Urothelium cell line (cell line): ENCODE results near the gene GRN.
"Not testable (repeated sequence)": the region's sequence is repeated elsewhere in the genome, so short reads cannot be mapped to it uniquely, and the experiment has no call there.

Experiments
- DNase-seq: peaks from one replicate; pipeline ENCODE4 v3.0.0; 2011; ENCODE audit warnings: low spot score, mixed read lengths
- FAIRE-seq: peaks from 2 replicates; lab custom pipeline; 2011; peaks lifted over from hg19 to GRCh38; lab: Jason Lieb, UNC

Gene GRN

DNA sequence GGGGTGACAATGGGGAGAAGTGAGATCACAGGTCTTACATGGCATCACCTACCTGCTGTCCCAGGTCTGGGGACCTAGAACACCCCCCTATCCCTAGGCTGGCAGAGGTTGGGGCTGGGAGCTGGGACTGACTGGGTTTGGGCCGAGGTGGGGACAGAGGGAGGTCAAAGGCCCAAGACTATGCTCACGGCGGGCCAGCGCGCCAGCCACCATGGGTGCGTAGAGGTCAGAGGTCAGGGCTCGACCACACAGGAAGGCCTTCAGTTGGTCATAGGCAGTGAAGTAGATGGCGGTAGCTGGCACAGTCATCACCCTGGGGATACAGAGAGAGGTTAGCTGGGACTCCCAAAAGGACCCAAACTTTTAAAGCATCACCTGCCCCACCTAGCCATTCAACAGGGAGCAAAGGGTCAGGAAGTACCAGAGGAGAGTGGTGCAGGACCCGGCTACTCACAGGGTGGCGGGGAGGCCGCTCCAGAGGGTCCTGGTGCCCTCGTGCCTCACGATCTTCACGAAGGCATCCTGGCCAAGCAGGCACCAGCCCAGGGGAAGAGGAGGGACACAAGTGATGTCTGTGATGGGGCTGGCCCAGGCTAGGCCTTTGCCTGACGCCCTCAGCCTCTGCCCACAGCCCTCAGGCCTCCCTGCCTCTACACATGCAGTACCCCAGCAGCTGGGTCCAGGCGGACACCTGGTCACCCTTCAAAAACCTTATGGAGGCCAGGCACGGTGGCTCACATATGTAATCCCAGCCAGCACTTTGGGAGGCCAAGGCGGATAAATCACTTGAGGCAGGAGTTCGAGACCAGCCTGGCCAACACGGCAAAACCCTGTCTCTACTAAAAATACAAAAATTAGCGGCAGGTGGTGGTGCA is 23.6 kb upstream of the GRN start:
- FAIRE-seq (no peak), DNase-seq (no peak)

DNA sequence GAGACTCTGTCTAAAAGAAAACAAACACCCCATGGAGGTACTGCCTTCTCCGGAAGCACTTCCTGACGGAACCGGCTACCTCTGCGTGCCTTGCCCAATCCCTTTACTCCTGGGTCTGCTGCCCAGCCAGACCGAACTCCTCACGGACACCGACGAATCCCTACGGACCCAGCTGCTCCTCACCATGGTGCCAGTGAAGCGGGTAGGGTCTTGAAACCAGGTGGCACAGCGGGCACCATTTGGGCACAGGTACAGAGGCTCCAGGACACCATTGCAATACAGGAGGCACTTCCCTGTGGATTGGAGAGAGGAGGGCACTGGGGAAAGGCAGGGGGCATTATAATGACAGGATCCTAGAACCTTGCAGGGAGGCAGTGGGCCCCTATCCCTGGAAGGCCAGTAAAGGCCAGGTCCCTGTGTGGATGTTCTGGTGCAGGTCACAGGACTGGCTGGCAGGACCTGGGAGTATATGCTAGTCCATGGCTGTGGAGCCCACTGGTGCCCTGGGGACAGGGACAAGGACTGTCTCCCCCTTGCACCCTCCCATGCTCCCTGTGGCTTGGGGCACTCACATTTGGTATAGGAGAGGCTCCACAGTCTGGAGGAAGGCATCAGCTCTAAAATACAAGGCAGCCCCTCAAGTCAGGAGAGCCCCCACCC is 22.7 kb upstream of the GRN start:
- FAIRE-seq, result no peak
- no peak for DNase-seq

DNA sequence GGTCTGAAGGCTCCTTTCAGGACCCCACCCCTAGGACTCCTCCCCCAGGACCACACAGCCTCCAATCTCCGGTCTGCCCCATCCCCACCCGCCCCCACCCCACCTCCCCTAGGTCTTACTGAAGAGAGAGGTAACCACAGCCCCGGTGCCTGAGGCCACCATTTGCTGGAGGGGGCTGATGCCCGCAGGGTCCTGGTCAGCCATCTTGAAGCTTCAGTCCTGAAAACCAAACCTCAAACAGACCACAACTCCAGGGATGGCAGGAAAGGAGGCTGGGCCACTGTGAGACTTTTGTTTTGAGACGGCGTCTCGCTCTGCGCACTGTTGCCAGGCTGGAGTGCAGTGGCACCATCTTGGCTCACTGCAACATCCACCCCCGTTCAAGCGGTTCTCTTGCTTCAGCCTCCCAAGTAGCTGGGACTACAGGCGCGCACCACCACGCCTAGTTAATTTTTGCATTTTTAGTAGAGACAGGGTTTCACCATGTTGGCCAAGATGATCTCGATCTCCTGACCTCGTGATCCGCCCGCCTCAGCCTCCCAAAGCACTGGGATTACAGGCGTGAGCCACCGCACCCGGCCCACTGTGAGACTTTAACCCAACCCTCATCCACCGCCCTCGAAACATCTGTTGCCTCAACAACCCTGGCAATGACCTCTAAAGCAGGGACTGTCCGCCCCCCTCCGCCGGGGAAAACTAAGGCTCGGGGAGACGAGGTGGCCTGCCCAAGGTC is 21.6 kb upstream of the GRN start:
- no peak for DNase-seq
- no peak for FAIRE-seq

DNA sequence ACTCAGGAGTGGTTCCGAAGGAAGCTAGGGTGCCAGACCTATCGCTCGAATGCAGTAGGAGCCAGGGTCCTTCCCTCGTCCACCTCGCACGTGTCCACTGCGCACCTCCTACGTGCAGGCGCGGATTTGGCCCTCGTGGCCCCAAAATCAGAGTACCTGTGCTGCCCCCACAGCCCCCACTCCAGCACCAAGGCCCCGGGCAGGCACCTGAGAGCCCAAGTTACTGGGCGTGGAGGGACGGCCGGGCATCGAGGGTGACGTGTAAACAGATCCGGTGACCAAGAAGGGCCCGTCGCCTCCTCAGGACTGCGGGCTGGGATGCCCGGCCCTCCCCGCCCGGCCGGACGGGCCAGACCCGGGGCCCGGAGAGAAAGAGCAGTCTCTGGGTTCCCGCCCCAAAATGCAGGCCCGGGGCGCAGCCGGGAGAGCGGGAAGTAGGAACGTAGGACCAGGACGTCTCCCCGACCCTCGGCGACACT is 21.0 kb upstream of the GRN start:
- FAIRE-seq (no peak), DNase-seq (no peak)

DNA sequence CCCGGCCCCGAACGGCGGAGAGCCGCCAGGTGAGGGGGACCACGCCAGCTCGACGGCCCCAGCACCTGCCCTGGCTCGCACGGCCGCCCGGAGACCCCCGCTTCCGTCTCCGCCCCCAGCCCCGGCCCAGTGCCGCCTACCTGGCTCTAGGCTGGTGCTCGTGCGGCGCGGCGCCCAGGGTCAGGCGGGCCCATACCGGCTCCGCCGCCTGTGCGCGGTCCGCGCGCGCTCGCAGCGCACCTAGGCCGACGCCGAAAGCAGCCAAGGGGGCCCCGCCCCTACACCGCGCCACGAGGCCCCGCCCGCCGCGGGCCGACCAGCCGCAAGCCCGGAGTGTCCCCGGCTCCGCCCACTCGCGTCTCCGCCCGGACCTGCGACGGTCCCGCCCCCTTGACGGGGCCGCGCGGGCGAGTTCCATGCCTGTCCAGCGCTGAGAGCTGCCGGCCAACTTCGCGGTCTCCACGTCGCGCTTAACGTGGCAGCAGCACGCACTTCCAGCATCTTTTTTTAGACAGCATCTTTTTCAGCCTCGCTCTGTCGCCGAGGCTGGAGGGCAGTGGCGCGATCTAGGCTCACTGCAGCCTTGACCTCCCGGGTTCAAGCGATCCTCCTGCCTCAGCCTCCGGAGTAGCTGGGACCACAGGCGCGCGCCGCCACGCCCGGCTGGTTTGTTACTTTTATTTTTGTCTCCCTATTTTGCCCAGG is 20.4 kb upstream of the GRN start, which contains the start of gene SLC25A39:
Gene SLC25A39, minus strand, starts transcription at position 253 of the 705 bp plus-strand sequence. CDS start 1,261 bp downstream, outside the sequence.
- DNase-seq (peak; percentile 95), FAIRE-seq (peak; percentile 96)

DNA sequence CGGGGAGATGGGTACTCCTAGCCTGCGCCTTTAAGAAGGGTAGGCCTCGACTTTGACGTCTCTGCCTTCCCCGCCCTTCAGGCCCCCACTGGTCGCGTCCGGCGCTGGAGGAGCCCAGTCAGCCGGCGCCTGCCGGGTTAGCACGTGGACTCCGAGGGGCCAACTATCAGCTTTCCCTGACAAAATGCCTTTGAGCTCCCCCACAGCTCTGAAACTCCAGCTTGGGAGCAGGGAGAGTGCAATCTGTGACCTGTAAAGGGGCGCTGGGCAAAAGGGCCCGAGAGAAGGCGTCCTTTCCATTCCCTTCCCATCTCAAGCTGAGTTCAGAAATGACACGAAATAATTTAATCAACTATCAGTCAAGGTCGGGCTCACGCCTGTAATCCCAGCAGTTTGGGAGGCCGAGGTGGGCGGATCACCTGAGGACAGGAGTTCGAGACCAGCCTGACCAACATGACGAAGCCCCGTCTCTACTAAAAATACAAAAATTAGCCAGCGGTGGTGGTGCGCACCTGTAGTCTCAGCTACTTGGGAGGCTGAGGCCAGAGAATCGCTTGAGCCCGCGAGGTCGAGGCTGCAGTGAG is 18.1 kb upstream of the GRN start:
- FAIRE-seq (no peak), DNase-seq (peak; percentile 98)

DNA sequence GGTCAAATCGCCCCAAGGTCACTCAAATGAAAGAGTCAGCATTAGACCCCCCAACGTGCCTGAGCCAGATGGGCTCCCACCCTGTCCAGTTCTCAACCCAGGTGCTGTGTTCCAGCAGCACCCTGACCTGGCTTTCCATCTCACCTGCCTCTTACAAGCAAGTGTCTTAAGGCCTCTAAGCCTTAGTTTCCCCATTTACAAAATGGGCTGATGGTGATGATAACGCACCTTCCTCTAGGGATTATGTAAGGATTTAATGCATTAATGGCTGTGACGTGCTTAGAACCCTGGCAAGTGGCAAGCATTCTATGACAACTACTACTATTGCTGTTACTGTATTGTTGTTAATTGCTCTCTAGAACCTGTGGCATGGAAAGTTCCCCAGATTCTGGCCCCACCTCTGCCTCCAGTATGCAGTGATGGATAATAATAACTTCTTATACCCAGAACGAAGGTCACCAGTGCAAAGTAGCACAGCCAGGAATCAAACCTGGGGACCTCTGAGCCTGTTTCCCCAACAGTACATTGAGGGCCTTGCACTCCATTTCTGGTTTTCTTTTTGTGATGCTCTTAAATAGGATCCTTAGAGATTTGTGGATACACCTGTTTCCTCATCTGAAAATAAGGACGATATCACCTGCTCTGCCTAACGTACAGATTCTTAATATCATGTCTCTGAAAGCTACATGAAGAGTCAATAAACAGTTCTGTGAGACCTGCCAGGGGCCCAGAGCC is 17.2 kb upstream of the GRN start:
- DNase-seq, result no peak
- no peak for FAIRE-seq

DNA sequence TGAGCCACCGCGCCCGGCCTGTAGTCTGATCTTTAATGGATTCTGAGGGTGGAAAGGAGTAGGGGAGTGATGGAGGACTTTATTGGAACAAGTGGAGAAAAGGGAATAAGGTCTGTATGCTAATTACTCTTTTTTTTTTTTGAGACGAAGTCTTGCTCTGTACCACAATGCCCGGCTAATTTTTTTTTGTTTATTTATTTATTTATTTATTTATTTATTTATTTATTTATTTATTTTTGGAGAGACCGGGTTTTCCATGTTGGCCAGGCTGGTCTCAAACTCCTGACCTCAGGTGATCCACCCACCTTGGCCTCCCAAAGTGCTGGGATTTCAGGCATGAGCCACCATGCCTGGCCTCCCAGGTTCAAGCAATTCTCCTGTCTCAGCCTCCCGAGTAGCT is 15.6 kb upstream of the GRN start:
- FAIRE-seq, DNase-seq: not testable (repeated sequence)

DNA sequence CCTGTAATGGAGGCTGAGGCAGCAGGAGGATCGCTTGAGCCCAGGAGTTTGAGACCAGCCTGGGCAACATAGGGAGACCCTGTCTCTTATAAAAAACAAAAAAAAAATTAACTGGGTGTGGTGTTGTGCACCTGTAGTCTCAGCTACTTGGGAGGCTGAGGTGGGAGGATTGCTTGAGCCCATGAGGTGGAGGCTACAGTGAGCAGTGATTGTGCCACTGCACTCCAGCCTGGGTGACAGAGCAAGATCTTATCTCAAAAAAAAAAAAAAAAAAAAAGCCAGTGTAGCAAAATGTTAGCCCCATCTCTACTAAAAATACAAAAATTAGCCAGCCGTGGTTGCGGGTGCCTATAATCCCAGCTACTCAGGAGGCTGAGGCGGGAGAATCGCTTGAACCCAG is 14.8 kb upstream of the GRN start:
- DNase-seq, FAIRE-seq: not testable (repeated sequence)

DNA sequence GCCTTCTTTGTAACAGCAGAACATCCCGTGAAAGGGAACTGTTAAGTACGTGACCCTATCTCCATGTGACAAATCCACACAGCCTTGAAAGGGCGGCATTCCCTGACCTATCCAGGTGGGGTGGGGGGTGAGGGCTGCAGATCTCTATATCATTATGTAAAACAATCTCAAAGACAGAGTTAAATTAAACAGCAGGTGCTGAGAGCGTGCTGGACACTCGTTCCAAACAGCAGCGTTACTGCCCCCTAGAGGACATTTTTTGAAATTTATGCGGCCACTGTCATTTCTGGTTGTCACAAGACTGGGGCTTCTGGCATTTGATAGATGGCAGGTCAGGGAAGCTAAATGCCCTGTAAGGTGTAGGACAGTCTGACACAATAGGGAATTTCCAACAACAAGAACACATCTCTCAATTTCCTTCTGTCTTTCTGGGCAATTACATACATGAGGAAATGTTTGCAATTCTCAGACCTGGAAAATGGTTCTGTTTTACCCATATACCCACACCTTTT is 13.8 kb upstream of the GRN start:
- FAIRE-seq, result peak; percentile 37
- peak; percentile 72 for DNase-seq

DNA sequence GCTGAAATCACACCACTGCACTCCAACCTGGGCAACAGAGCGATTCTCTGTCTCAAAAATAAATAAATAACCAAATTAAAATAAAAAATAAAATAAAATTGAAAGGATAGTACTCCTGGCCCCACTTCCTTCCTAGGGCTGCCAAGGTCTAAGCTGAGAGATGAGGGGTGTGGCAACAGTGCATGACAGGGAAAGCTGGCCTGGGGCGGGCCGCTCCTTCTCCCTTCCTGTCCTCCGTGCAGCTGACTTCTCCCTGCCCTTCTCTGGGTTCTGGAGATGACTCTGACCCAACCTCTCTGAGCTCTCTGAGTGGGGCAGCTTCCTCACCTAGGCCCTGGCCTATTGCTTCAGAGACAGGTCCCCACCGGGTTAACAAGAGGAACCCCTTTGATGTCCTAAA is 11.7 kb upstream of the GRN start:
- no peak for FAIRE-seq
- DNase-seq, result no peak

DNA sequence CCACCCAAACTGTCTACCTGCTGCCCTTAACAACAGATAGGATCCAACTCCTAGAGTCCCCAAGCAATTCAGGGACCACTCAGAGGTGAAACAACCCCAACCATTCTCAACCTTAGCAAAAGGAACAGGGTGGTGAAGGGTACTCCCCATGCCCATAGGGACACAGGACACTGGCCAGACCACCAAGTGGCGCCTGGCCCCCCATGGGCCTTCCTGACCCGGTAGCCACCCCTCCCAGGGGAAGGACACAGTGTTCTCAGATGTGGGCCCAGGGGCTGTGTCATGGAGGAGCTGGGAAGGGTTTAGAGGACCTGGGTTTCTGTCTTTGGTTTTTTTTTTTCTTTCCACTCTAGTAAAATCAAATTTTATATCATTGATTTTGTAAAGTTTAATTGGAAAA is 10.8 kb upstream of the GRN start:
- DNase-seq, result no peak
- FAIRE-seq, result no peak

DNA sequence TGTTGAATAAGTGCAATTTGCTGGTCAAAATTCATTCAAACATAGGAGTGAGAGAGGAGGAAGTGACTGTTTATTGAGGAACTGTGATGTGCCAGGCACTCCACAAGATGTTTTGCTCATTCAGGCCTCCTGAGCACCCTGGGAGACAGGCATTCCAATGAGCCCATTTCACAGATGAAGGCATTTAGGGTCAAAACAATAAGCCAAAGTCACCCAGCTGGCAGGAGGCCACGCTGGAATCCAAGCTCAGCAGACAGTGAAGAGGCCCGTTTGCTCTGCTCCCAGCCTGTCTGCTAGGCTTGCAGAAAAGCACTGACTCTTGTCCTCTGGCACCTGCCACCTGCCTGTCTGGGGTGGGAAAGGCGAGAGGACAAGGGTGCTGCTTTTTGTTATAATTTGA is 10.4 kb upstream of the GRN start:
- FAIRE-seq (no peak), DNase-seq (no peak)

DNA sequence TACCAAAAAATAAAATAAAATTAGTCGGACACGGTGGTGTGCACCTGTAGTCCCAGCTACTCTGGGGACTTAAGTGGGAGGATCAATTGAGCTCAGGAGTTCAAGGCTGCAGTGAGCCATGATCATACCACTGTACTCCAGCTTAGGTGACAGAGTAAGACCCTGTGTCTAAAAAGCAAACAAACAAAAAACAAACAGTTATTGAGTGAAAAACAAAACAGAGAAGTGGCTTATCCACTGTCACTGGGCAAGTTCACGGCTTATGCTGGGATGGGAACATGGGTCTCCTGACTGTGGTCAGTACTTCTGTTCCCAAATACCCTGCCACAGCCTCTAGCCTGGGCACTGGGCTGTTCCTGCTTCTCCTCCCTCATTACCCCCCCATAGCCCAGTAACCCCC is 9.5 kb upstream of the GRN start:
- no peak for DNase-seq
- FAIRE-seq, result no peak

DNA sequence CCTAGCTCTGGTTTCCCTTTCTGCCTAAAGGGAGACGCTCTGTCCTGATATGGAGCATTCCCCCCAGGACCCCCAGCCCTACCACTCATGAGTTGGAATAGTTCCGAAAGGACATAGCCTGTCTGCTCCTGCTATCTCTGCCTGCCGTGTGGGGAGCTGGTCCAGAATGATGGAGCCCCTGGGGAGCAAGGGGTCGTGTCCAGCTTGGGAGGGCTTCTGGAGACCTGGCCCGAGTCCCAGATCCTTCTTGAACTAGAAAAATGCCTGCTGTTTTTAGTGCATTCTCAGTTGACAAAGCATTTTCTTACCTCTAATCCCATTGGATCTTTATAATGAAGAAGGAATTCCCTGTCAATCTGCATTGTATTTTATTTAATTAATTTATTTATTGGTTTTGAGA is 9.1 kb upstream of the GRN start:
- DNase-seq, result no peak
- FAIRE-seq, result no peak

DNA sequence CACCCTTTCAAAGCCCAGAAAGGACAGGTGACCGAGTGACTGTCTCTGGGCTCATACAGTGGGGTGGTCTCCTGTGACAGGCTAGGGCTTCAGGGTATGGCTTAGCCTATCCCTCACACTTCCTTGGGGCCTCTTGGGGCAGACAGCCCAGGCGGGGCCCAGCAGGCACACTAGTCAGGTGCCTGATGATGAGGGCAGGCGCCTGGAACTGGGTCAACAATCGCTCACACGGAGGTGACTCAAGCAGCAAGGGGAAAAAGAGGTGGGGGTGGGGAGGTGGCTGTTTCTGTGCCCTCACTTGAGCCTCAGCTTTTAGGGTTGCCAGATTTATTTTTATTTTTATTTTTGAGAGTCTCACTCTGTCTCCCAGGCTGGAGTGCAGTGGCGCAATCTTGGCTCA is 6.4 kb upstream of the GRN start:
- DNase-seq (peak; percentile 46), FAIRE-seq (no peak)

DNA sequence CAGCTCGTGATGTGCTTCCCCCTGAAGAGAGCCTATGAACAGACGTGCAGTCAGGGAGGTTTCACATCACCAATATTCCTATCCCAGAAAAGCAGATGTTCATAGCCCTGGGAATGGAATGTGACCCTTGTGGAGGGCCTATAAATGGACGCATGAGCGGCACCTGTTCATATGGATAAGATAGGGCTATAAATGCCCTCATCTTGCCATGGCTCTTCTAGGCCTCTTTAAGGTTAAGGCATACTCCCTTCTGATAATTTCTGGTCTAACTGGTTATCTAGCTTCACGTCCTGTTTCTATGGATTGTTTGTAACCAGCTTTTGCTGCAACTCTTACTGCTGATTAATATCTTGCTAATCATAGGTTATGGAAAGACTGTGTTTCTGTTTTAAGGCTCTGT is 4.5 kb upstream of the GRN start:
- not testable (repeated sequence) for DNase-seq, FAIRE-seq

DNA sequence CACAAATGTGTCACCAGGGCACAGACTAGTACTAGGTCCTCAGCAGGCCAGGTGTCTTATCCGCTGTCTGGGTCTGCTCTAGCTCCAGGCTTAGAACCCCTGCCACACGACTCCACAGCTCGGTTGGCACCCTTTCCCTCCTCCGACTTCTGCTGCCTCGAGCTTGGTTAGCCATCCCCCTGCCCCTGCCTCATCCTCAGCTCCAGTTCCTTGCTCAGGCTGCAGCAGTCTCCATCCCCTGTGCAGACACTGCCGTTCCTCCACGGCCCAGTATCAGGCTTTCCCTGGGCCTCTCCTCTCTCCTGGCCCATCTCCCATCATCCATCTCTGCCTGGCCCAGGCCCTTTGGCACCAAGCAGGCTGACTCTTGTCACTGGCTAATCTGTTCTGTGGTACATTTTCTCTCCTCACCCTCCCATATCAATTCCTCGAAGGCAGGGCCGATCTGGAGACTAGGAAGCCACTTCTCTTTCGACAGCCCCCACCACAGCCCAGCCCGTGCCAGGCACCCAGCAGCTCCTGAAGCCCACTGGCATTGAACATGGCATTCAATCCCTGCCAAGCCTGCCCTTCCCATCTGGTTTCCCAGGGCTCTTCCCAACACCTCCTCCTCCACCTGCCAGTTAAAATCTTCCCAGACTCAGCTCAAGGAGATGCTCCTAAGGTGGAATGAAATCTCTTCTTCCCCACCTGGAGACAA is 1.4 kb upstream of the GRN start:
- DNase-seq (no peak), FAIRE-seq (no peak)

DNA sequence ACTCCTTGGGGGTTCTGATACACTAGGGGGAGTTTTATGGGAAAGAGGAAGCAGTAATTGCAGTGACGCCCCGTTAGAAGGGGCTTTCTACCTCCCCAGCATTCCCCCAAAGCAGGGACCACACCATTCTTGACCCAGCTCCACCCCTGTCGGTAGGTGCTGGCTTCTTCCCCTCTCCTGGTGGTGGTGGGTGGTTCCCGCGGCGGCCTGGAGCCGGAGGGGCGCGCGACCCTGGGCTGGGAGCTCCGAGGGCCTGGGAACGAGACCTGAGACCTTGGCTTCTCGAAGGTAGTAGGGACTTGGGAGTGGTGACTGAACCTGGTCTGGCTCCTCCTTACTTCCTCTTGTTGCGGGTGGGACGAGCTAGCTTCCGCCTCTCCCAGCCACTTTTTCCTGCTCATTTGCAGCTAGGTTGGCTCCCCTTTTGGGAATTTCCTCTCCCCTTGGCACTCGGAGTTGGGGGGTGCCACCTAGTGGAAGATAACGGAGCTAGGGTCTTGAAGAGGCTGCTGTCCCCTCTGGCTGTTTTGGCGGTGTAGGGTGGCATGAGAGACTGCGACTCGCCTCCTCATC is 438 bp downstream of the GRN start:
- FAIRE-seq (no peak), DNase-seq (peak; percentile 73)
